ENCODE results near the gene THAP4.

Gene THAP4

DNA sequence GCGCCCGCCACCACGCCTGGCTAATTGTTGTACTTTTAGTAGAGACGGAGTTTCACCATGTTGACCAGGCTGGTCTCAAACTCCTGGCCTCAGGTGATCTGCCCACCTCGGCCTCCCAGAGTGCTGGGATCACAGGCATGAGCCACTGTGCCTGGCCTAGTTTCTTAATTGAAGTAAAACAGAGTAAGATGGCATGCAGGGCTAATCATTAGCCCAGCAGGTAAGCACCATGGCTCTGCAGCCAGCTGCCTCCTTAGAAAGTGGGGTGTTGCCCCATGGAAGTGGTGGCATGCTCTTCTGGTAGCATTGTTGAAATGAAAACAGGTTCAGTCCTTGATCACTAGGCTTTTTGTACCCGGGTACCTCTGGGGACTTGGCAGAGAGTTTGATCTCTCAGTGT, 13.0 kb upstream of the THAP4 start:
- Histone ChIP-seq H3K79me2 (ENCODE audit: insufficient read depth, low read length) (peaks cover 81% of the 10 kb centered on the region), H3K27ac (ENCODE audit: low read length) (no peak overlapping the region), H2AFZ (ENCODE audit: low read depth, low read length) (no peak overlapping the region), H4K20me1 (ENCODE audit: insufficient read depth, low read length) (peaks cover 76% of the 10 kb centered on the region), H3K4me3 (ENCODE audit: low read depth in 1 of 2, low read length in 2 of 2) (no peak overlapping the region), H3K9ac (ENCODE audit: low read depth, low read length) (no peak overlapping the region), H3K4me1 (ENCODE audit: insufficient read depth, low read length) (no peaks in the 10 kb centered on the region), H3K36me3 (ENCODE audit: insufficient read depth, low read length) (peaks cover 60% of the 10 kb centered on the region), H3K9me3 (ENCODE audit: insufficient read depth, low read length, severe bottlenecking) (no peaks in the 10 kb centered on the region), H3K4me2 (ENCODE audit: insufficient read depth, low read length) (no peak overlapping the region), H3K27me3 (ENCODE audit: insufficient read depth, low read length, poor library complexity) (no peaks in the 10 kb centered on the region)
- DNase-seq (no peak), ATAC-seq (ENCODE audit: insufficient read depth, low read depth) (no peak)
- TF ChIP-seq, protein P1, sequence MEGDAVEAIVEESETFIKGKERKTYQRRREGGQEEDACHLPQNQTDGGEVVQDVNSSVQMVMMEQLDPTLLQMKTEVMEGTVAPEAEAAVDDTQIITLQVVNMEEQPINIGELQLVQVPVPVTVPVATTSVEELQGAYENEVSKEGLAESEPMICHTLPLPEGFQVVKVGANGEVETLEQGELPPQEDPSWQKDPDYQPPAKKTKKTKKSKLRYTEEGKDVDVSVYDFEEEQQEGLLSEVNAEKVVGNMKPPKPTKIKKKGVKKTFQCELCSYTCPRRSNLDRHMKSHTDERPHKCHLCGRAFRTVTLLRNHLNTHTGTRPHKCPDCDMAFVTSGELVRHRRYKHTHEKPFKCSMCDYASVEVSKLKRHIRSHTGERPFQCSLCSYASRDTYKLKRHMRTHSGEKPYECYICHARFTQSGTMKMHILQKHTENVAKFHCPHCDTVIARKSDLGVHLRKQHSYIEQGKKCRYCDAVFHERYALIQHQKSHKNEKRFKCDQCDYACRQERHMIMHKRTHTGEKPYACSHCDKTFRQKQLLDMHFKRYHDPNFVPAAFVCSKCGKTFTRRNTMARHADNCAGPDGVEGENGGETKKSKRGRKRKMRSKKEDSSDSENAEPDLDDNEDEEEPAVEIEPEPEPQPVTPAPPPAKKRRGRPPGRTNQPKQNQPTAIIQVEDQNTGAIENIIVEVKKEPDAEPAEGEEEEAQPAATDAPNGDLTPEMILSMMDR (IDR thresholded peaks at IDR 0.05; ENCODE audit: borderline replicate concordance, extremely low read depth, low read length, poor library complexity, severe bottlenecking): no peak
- TF ChIP-seq EZH2 (IDR thresholded peaks at IDR 0.05; ENCODE audit: borderline replicate concordance, low read depth, low read length, severe bottlenecking): no peak

DNA sequence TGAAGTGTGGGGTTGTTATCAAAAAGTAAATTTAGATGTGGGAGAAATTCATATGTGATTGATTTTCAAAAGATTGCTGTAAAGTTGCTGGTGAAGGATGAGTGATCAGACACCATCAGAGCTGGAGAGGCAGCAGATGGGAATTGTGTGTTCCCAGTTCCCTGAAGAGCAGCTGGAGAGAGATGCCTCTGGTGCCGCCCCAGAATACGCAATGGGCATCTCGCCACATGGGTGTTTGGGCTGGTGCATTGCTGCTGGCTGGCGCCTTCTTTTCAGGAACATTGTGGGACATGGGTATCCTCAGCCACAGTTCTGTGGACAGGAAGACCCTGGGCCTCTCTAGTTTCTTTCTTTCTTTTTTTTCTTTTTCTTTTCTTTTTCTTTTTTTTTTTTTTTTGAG, 12.4 kb upstream of the THAP4 start:
- DNase-seq: no peak
- H3K4me2 ChIP-seq (ENCODE audit: insufficient read depth, low read length): no peak overlapping the region
- no peak overlapping the region for H3K4me3 ChIP-seq (ENCODE audit: low read depth in 1 of 2, low read length in 2 of 2)
- H3K9ac ChIP-seq (ENCODE audit: low read depth, low read length): no peak overlapping the region
- no peaks in the 10 kb centered on the region for H3K9me3 ChIP-seq (ENCODE audit: insufficient read depth, low read length, severe bottlenecking)
- peaks cover 55% of the 10 kb centered on the region for H3K36me3 ChIP-seq (ENCODE audit: insufficient read depth, low read length)
- TF ChIP-seq, protein P1 (IDR thresholded peaks at IDR 0.05; ENCODE audit: borderline replicate concordance, extremely low read depth, low read length, poor library complexity, severe bottlenecking): no peak
- TF ChIP-seq EZH2 (IDR thresholded peaks at IDR 0.05; ENCODE audit: borderline replicate concordance, low read depth, low read length, severe bottlenecking): no peak
- H2AFZ ChIP-seq (ENCODE audit: low read depth, low read length): no peak overlapping the region
- H3K4me1 ChIP-seq (ENCODE audit: insufficient read depth, low read length): no peaks in the 10 kb centered on the region
- H3K79me2 ChIP-seq (ENCODE audit: insufficient read depth, low read length): peaks cover 84% of the 10 kb centered on the region
- H3K27me3 ChIP-seq (ENCODE audit: insufficient read depth, low read length, poor library complexity): no peaks in the 10 kb centered on the region
- ATAC-seq (ENCODE audit: insufficient read depth, low read depth): no peak
- peaks cover 75% of the 10 kb centered on the region for H4K20me1 ChIP-seq (ENCODE audit: insufficient read depth, low read length)
- H3K27ac ChIP-seq (ENCODE audit: low read length): no peak overlapping the region

DNA sequence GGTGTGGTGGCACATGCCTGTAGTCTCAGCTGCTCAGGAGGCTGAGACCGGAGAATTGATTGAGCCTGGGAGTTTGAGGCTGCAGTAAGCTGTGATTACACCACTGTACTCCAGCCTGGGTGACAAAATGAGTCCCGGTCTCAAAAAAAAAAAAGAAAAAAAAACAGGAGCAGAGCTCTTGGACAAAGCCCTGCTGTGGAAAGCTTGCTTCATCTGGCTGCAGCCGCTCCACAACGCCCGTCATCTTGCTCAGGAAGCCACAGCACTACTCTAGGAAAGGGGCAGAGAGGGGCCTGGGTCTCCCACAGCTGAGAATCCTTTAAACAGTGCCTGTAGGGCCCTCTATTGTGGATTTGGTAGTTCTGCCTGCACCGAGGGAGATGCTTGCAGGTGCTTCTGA, 11.5 kb upstream of the THAP4 start:
- Histone ChIP-seq H3K27me3 (ENCODE audit: insufficient read depth, low read length, poor library complexity) (no peaks in the 10 kb centered on the region), H3K27ac (ENCODE audit: low read length) (no peak overlapping the region), H3K4me2 (ENCODE audit: insufficient read depth, low read length) (no peak overlapping the region), H3K79me2 (ENCODE audit: insufficient read depth, low read length) (peaks cover 93% of the 10 kb centered on the region), H4K20me1 (ENCODE audit: insufficient read depth, low read length) (peaks cover 84% of the 10 kb centered on the region), H2AFZ (ENCODE audit: low read depth, low read length) (no peak overlapping the region), H3K4me1 (ENCODE audit: insufficient read depth, low read length) (no peaks in the 10 kb centered on the region), H3K9ac (ENCODE audit: low read depth, low read length) (no peak overlapping the region), H3K36me3 (ENCODE audit: insufficient read depth, low read length) (peaks cover 54% of the 10 kb centered on the region), H3K9me3 (ENCODE audit: insufficient read depth, low read length, severe bottlenecking) (no peaks in the 10 kb centered on the region), H3K4me3 (ENCODE audit: low read depth in 1 of 2, low read length in 2 of 2) (no peak overlapping the region)
- no peak for DNase-seq
- no peak for ATAC-seq (ENCODE audit: insufficient read depth, low read depth)
- TF ChIP-seq, protein P1 (IDR thresholded peaks at IDR 0.05; ENCODE audit: borderline replicate concordance, extremely low read depth, low read length, poor library complexity, severe bottlenecking): no peak
- no peak for TF ChIP-seq EZH2 (IDR thresholded peaks at IDR 0.05; ENCODE audit: borderline replicate concordance, low read depth, low read length, severe bottlenecking)

Measured in DND-41 (cell line).